HG02981 (cell line): ENCODE data around the gene SLC12A8.
A peak's percentile ranks its signal among the peaks of the same experiment; 100 is the strongest.

ENCODE experiments used
- ATAC-seq: cut with Tn5 transposase; IDR thresholded peaks from one replicate; pipeline ENCODE4 v1.9.1; 2021; ENCODE audit warnings: mild to moderate bottlenecking, moderate library complexity; ENCODE audit not compliant: unreplicated experiment

The SLC12A8 gene

DNA sequence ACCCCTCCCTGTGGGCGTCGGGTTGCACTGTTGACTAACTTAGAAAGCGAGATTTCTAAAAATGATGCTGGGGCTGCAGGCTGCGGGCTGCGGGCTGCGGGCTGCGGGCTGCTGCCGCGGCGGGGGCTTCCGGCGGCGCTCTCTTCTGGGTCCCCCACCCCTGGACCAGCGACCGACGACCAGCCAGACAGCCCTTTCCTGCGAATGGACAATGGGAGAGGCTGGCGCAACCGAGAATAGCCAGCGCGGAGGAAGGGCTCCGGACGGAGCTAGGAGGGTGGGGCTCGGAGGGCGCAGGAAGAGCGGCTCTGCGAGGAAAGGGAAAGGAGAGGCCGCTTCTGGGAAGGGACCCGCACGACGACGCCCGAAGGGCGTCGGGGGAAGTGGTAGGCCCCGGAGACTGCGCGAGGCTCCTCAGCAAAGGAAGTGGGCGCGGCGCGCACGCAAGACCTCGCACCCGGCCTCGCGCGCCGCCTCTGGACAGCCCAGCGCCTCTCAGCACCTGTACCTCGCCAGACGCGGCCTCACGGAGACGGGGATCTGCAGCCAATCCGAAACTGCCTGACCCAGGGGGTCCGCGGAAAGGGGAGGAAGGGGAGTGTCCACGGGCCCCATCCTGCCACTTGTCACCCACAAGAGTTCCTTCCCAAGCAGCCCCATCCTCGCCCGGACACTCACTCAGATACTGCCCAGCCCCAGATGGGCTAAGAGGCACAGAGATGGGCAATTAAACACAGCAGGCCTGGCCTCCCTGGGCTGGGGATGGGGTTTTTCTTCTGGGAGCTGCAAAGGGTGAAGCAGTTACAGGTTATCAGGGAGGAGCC, 70.7 kb downstream of the SLC12A8 start:
- peak; percentile 58 for ATAC-seq

DNA sequence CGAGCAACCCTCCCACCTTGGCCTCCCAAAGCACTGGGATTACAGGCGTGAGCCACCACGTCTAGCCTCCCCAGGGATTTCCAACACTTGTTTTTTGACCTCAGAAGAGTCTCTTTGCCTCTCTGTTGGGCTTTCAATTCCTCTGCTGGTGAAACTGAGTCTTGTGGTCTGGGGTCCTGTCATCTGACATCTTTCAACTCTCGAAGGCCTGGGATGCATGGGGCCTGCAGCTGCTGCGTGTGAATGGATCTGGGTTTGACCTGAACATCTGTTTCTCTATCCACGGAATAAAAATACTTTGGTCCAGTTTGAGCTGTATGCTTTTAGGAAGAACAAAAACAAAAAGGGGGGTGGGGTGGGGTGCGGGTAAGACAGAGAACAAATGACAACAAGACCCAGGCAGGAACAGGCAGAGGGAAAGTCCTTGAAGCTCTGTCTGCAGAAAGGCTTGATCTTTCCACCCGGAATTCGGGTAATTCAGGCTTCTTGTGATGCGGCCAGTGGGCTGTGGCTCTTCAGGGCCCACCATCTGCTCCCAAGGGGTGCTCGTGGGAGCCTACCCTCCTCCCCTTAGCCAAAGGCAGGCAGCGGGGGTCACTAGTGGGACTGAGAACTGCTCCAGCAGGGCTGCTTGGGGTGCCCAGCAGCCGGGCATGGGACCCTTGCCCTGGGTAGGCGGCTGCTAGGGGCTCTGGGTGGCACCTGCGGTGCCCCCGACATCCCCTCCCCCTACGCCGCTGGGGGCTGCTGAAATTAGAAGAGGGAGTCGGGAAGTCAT, 71.5 kb downstream of the SLC12A8 start:
- peak; percentile 21 for ATAC-seq

GRCh38 chr3:125140011-125140817, 72.3 kb downstream of the SLC12A8 start:
- ATAC-seq, result no peak

- ATAC-seq, result no peak
Observed at GRCh38 chr3:125139386-125139785, 73.2 kb downstream of the SLC12A8 start.

DNA sequence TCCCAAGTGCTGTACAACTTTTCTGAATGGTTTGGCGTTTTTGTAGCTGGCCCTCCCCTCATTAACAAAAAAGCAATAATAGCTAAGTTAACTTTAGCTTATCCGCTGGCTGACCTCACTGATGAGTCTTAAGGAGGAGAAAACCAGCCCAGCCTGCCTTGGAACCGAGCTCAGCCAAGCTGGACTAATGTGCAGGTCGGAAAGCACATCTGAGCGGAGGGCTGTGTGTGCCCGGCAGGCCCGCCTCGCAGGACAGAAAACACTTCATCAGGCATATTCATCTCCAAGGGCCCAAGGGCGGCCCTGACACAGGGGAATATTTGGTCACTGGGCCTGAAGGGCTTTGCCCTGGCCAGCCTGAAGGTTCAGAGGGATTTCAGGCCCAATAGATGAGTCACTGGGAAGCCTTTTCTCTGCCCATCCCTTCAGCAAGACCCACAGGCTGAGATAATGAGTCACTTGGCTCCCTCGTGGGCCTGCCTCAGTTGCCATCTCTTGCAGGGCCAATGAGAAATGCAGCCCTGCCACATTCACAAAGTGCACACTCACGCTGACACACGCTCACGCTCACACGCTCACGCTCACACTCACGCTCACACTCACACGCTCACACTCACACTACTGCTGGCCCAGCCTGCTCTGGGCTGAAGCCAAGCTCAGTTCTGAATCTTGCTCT, 75.1 kb downstream of the SLC12A8 start:
- ATAC-seq, result no peak

GRCh38 chr3:125136966-125137357, 75.6 kb downstream of the SLC12A8 start:
- ATAC-seq, result no peak

- no peak for ATAC-seq
Observed at GRCh38 chr3:125136515-125136914, 76.0 kb downstream of the SLC12A8 start.

DNA sequence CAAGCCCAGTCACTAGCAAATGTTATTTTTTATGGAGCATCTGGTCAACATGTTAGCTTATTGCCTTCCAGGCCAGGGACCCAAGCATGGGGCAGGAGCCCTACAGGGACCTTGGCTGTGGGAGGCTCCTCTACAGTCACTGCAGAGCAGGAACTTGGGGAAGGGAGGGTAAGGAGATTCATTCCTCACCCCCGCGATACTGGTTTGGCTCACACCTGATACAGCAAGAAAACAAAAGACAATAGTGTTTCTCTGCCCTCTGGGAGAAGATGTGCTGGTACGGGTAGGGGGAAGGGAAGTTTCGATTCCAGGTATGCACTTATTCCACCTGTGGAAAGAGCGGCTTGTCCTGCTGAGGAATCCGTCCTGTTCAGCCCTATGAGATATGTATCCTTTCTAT, 77.6 kb downstream of the SLC12A8 start:
- ATAC-seq, result no peak

- ATAC-seq, result no peak
Observed at GRCh38 chr3:125132815-125133214, 79.7 kb downstream of the SLC12A8 start.

GRCh38 chr3:125129512-125129997, 83.0 kb downstream of the SLC12A8 start:
- ATAC-seq, result no peak

GRCh38 chr3:125128861-125129501, 83.6 kb downstream of the SLC12A8 start:
- no peak for ATAC-seq

DNA sequence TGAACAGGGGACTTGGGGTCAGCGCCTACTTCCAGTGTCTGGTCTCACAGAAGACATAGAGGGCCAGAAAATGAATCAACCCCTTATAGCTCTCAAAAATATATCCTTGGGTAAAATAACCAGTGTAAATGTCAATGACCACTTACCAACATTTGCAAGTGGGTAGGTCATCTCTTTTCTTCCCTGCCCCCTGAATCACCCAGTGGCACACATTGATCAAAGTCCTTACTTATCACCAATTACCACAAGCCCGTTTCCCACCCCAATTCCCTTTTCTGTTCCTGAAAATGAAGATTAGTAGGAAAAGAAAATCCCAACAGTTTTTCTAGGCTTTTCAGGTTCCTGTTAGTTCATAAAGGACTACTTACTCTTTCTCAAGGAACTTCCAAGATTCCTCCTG, 86.2 kb downstream of the SLC12A8 start:
- ATAC-seq, result no peak

DNA sequence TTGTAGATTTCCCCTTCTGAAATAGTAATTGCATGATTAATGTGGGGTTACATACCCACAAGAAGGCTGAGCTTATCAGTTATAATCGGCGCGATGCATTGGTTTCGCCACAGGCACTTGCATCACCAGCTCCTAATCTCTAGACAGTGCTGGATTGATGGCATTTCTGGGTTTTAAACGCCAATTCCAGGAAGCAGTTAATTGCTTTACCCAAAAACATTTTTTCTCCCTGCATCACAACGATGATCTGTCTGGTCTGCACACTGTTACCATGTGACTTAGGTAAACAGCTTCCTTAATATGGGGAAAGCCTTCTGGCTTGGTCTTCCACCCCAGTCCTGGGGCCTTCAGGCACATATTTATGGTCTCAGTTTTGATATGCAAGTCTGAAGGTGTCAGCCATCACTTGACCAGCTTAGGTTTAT, 86.7 kb downstream of the SLC12A8 start:
- ATAC-seq, result no peak

GRCh38 chr3:125123451-125124305, 88.9 kb downstream of the SLC12A8 start:
- no peak for ATAC-seq

- no peak for ATAC-seq
Observed at GRCh38 chr3:125121246-125122010, 91.1 kb downstream of the SLC12A8 start.

DNA sequence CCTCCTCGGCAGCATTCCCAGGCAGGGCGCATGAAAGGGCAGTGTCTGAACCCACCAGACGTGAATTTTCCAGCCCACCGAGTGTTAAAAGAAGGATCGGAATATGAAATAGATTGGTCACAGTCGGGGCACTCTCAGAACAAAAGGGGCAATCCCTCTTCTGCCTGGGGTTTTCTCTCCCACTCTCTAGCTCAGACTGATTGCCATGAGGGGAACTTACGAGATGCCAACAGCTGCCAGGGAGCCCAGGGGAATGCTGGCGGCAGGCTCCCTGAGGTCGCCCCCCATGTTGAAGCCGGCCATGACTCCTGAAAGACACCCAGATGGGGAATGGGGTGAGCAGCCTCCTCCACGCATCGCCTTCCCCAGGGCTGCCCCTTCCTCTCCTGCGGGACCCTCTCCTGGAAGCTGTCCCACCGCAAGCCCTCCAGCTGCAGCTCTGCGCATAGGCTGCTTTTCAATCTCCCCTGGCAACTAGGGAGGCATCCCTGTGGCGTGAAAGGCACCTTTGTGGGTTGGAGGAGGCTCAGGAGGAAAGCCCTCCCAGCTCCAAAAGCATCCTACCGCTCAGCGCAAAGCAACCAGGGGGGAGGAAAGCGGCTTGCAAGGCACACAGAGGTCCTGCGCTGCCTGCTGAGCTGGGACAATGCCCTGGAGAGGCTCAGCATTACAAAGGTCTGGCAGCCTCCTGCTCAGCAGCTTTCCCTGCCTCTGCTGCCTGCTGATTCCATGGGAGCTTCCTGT, 92.0 kb downstream of the SLC12A8 start:
- no peak for ATAC-seq

- ATAC-seq, result peak; percentile 42
Observed at GRCh38 chr3:125119752-125120378, 92.7 kb downstream of the SLC12A8 start.
